DMS53 treated with DMSO at 0.1 percent for 48 hours (cell line): ENCODE data around the gene FRAT1.
"Not testable (repeated sequence)": the region's sequence is repeated elsewhere in the genome, so short reads cannot be mapped to it uniquely, and the experiment has no call there.

Experiments used
- DNase-seq: peaks from one replicate; lab custom pipeline; 2025; ENCODE audit not compliant: unreplicated experiment; lab: John Stamatoyannopoulos, UW

FRAT1 gene, protein sequence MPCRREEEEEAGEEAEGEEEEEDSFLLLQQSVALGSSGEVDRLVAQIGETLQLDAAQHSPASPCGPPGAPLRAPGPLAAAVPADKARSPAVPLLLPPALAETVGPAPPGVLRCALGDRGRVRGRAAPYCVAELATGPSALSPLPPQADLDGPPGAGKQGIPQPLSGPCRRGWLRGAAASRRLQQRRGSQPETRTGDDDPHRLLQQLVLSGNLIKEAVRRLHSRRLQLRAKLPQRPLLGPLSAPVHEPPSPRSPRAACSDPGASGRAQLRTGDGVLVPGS

DNA sequence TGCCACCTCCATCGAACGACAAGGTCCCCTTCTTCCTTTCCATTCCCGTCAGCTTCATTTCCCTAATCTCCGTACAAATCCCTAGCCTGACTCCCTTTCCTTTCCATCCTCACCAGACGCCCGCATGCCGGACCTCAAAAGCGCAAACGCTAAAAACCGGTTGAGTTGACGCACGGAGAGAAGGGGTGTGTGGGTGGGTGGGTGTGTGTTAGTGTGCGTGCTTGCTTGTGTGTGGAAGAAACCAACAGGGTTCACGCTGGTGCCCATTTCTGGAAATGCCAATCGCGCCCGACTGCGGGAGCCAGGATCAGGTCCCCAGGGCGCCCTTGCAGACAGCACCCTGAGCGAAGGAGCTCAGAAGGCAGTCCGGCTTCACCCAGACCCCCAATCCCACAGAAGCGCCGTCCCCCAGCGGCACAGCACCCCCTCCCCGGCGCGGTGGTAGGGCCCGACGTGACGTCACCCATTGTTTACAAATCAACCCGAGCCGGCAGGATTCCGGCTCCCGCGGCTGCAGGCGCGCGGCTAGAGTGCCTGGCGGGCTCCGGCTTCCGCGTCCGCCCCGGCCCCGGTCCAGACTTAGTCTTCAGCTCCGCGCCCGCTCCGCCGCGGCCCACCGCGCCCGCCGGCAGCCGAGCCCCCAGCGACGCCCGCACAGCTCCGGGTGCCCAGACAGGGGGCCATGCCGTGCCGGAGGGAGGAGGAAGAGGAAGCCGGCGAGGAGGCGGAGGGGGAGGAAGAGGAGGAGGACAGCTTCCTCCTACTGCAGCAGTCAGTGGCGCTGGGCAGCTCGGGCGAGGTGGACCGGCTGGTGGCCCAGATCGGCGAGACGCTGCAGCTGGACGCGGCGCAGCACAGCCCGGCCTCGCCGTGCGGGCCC, at the start of gene FRAT1:
FRAT1 (plus strand) TSS at position 500 of the 880 bp plus-strand sequence; CDS start at position 683, 183 bp downstream.
- DNase-seq = peak; percentile 84

DNA sequence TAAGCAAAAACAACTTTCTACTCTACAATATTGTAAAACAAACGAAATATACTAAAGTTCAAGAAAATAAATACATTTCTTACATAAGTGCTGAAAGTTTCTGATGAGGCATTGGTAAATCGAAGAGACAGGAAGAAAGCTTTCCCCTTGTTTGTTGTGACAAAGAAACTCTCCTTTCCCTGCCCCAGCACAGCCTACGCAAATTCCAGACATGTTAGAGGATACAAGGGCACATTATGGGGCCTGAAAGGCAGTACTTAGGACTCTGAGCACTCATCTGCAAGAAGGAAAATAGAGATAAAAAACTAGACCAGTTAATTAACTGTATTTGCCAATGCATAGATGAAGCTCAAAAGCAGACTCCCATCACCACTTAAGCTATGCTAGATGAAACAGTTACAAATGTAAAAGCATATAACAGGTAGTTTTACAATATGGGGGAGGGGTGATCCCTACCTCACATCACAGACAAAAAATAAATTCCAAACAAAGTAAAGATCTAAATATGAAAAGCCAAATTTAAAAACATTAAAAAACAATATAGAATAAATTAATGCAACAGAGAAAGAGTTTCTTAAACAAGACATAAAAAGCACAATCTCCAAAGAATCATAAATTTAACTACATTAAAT, 48.4 kb upstream of the FRAT1 start:
- DNase-seq = no peak

DNA sequence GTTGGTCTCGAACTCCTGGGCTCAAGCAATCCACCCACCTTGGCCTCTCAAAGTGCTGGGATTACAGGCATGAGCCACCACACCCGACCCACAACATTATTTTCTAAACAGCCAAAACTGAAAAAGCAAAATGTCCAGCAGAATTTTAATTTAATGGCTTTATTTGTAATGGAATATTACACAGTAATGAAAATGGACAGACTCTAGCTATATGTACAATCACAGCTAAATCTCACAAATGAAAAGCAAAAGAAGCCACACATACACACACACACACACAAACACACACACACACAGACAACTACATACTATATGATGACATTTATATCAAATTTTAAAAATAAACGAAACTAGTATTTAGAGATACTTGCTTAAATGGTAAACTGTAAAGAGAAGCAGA, 45.4 kb upstream of the FRAT1 start:
- no peak for DNase-seq

DNA sequence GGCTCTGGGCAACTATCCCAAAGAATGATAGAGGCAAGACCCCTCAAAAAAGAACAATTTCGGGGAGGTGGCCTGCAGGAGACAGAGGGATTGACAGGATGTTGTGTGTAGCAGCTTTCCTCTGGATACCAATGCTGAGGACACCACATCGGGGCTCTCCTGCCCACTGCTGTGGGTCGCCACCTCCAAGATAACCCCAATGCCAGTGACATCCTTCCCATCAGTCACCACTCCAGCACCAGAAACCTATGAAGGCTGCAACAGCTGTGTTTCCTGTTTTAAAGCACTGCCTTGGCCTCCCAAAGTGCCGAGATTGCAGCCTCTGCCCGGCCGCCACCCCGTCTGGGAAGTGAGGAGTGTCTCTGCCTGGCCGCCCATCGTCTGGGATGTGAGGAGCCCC, 44.2 kb upstream of the FRAT1 start:
- no peak for DNase-seq

DNA sequence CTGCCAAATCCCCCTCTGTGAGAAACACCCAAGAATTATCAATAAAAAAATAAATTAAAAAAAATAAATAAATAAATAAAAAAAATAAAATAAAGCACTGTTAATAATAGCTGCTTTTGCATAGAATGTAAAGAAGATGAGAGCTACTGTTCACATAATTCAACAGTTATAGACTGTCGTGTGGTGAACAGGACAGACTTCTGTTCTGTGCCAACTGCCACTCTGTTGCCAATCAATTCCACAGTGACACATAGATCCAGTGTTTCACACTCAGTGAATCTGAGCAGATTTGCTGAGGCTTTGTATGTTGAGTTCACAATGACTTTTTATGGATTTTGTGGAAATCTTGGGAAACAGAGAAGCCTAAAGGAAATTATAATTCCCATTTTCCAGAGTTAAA, 41.5 kb upstream of the FRAT1 start:
- no peak for DNase-seq

DNA sequence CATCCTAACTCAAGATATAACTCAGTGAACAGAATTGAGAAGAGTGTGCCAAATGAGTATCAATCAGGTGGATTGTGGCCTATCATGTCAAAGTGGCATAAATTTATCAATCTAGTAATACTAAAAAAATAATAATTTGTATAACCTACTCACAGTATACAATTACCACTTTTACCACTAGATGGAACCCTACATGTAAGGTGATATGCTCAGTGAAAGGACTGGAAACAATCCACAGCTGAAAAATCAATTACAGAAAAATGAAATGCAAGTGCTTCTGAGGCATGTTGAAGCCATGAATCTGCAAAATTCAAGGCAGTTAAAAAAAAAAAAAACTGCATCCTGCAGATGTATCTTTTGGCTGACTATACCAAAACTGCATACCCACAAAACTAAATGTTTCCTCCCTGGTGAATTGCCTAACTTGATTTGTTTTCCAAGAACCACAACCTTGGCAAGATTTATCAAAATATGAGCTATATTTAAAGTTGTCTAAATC, 40.5 kb upstream of the FRAT1 start:
- DNase-seq = peak; percentile 60

DNA sequence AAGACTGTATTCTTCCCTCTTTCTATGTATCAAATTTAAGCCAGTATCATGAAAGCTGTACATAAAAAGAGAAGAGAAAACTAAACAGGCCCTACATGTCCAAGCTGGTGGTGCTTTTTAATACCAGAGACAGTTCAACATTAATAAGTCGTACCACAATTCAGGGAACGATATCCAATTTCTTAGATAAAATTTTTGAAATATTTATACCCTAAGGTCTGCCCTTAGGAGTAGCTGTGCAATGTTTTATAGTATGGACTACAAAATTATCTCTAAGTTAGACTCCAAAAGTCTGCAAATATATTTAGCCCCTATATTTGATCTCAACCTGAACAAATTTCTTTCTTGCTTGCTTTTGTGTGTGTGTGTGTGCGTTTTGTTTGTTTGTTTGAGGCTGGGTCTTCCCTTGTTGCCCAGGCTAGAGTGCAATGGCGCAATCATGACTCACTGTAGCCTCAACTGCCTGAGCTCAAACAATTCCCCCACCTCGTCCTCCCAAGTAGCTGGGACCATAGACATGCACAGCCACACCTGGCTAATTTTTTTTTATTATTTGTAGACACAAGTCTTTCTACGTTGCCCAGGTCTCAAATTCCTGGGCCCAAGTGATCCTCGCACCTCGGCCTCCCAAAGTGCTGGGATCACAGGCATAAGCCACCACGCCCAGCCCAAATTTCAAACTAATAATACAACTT, 39.8 kb upstream of the FRAT1 start:
- DNase-seq = peak; percentile 5

DNA sequence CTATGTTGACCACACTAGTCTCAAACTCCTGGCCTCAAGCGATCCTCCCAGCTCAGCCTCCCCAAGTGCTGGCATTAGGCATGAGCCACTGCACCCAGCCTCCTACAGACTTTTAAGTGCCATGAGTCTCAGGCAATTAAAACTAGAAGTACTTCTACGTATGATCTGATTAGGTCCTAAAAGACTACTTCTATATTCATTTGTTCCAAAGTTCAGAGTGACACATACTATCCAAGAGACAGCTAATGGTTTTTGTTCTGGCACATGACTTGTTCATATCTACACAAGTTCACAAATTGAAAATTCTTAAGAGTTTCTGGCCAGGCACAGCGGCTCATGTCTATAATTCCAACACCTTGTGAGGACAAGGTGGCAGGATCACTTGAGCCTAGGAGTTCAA, 38.3 kb upstream of the FRAT1 start:
- DNase-seq = no peak

DNA sequence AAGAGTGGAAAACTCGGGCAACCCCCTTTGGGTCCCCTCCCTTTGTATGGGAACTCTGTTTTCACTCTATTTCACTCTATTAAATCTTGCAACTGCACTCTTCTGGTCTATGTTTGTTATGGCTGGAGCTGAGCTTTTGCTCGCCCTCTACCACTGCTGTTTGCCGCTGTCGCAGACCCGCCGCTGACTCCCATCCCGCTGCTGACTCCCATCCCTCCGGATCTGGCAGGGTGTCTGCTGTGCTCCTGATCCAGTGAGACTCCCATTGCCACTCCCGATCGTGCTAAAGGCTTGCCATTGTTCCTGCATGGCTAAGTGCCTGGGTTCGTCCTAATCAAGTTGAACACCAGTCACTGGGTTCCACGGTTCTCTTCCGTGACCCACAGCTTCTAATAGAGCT, 29.0 kb upstream of the FRAT1 start:
- DNase-seq = not testable (repeated sequence)

DNA sequence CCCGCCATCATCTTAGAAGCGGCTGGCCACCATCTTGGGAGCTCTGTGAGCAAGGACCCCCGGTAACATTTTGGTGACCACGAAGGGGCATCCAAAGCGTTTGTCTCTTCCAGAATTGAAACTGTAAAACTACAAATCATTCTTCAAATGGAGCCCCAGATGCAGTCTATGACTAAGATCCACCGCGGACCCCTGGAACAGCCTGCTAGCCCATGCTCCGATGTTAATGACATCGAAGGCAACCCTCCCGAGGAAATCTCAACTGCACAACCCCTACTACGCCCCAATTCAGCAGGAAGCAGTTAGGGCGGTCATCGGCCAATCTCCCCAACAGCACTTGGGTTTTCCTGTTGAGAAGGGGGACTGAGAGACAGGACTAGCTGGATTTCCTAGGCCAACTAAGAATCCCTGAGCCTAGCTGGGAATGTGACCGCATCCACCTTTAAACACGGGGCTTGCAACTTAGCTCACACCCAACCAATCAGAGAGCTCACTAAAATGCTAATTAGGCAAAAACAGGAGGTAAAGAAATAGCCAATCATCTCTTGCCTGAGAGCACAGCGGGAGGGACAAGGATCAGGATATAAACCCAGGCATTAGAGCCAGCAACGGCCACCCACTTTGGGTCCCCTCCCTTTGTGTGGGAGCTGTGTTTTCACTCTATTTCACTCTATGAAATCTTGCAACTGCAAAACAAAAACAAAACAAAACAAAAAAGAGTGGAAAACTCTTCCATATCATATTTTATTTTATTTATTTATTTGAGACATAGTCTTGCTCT, 28.3 kb upstream of the FRAT1 start:
- not testable (repeated sequence) for DNase-seq

DNA sequence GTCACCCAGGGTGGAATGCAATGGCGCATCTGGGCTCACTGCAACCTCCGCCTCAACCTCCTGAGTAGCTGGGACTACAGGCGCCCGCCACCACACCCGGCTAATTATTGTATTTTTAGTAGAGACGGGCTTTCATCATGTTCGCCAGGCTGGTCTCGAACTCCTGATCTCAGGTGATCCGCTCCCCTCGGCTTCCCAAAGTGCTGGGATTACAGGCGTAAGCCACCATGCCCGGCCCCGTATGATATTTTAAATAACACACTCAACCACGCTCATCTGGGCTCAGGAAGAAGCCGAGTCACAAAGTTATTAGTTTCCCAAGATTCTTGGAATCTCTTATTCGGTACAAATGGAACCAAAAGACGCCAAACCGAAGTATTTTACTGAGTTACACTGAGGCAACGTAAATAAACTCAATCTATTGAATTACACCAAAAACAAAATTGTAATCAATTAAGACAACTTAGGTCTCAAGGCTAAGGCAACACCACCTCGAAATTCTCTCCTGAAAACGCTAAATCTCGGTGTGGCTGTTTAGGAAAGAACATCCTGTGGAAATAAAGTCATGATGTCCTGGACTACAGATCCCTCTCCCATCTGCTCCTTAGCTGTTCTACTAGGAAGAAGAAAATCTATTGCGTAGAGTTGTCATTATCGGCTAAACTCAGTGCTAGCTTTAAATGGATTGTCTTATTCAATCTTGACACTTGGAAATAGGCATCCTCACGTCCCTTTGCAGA, 27.5 kb upstream of the FRAT1 start:
- DNase-seq = peak; percentile 46

DNA sequence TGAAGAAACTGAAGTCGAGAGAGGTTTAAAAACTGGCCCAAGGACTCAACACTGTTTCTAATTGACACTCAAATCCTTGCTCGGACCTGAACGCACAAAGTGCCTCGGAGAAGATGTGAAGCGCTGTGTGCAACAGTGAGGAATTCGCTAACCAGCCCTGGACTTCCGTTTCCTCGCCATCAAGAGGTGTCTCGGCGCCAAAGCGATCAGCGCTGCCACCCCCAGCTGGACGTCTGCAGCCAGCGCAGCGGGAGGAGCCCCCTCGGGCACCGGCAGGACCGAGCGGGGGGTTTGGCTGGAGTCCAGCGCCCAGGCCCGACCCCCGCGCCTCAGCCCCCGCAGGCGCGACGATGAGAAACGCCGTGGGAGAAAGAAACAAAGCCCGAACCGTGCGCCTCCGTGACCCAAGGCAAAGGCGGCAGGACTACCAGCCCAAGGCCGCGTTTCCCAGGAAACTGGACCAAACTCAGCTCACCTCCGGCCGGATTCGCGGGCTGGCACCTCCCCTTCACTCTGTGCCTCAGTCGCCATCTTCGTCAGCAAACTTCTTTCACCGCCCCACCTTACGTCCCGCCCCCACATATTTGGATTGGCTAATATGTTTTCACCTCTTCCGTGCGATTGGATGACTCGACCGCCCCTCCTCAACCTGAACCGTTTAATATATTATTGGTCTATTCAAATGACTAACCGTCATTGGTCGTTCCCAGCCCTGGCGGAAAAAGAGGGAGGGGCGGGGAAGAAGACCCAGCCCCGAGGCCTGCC, 26.8 kb upstream of the FRAT1 start, which contains the start of gene ARHGAP19:
ARHGAP19 (minus strand) TSS at position 541 of the 765 bp plus-strand sequence; CDS start at position 531, 10 bp downstream.
- peak; percentile 98 for DNase-seq

DNA sequence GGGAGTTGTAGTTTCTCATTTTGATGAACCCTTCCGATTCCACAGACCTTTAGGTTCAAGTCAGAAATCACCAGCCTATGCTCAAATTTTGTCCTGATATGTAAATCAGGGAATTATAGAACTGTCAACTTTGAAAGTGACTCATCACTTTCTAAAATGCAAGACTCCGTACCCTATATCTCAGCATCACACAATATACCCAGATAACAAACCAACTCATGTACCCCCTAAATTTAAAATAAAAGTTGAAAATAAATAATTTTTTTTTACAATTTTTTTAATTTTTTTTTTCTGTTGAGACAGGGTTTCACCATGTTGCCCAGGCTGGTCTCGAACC, 26.2 kb upstream of the FRAT1 start:
- no peak for DNase-seq

DNA sequence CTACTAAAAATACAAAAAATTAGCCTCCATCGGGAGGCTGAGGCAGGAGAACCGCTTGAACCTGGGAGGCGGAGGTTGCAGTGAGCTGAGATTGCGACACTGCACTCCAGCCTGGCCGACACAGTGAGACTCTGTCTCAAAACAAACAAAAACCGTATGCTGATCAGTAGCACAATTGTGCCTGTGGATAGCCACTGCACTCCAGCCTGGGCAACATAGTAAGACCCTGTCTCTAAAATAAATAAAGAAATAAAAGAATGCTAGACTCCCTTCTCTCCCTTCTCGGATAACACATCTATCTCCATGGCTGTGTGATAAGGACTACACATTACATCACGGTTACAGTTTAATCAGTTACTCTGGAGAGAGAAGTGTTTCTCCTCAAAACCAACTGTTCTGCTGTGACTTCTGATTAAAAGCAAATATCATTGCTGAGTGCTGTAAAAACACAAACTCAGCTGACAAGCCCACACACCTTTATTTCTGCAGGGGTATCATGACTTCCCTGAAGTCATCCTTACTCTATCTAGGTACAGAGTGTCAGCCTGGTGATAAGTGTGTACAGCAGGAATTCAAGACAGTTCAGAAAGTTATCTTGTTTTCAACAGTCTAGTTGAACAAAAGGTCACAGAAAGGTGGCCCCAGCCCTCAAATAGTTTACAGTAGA, 21.4 kb upstream of the FRAT1 start:
- DNase-seq = no peak

DNA sequence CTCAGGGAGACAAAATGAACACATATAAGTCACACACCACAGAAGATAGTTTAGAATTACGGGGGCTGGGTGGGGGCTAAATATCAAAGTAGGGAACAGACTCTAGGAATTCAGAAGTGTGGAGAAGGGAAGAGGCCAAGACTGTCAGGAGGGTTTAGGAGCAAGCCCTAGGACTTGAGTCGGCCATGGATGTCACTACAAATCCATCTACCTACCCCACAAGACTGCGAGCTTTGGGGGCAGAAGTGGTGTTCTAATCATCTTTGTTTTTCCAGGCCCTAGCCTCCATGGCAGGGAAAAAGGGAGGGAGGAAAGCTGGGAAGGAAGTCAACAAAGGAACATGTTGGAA, 20.9 kb upstream of the FRAT1 start:
- no peak for DNase-seq

DNA sequence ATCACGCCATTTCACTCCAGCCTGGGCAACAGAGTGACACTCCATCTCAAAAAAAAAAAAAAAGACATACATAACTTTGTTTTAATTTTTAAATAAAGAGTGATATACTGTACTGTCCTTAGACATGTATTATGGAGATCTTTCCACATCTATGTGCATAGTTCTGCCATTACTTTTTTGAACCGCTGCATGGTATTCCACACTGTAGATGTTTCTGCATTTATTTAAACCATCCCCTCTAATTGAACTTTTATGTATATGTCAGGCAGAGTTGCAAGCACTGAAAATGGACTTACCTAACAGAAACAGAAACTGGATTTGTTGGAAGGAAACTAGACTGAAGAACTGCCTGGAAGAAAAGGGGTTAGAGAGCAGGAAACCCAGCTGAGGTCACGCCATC, 18.1 kb upstream of the FRAT1 start:
- DNase-seq = no peak

DNA sequence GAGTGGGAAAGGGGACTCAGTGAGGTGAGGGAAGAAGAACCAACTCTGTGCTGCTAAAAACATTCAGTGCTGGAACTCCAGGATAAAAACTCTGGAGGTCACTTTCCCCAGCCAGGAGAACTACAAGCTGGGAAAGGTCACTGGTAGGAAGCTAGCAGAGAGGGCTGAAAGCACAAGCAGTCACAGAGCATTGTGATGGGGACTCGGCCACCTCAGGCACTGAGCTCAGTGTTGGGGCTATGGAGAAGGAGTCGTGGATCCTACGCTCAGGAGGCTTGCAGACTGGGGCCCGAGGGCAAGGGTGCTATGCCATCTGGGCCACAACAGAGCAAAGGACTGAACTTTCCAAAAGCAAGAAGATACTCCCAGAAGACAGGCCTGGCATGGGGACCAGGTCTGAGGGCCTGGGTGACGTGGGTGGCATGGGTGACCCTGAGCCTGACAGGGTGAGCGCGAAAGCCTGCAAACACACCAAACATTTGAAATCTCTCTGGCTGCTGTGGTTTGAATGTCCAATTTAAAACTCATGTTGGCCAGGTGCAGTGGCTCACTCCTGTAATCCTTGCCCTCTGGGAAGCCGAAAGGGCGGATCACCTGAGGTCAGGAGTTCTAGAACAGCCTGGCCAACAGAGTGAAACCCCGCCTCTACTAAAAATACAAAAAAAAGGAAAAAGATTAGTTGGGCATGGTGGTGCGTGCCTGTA, 16.8 kb upstream of the FRAT1 start:
- DNase-seq = no peak

DNA sequence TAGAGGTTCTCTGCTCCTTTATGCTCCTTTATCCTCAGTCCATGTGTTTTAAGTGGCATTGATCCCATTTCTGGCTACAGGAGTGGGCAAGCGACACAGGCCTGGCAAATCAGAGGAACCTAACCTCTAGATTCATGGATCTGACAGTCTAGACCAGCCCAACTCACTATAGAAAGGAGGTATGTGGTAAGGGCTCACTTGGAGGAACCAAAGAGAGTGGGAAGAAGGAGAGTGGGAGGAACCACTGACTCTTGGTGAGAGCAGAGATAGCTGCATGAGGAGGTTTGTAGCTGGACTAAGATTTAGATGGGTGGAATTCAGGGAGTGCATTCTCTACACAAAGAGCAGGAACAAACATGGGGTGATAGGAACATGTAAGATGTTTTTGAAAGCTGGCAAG, 11.6 kb upstream of the FRAT1 start:
- DNase-seq = no peak
